Tibial nerve (tissue), 3 donors: ENCODE results near the gene ATP6V0D1.

Experiments
- CTCF ChIP-seq, 5 experiments: fragments of 200-600 bp in 3 of 5; fragments of 450-650 bp in 2 of 5; sonication (generic) in 3 of 5; IDR thresholded peaks; one replicate each; pipeline ENCODE4 v1.5.1; 2016 to 2019; ENCODE audit warnings: antibody characterized with exemption in 5 of 5, mild to moderate bottlenecking in 3 of 5, moderate library complexity in 2 of 5
- POLR2A ChIP-seq, 2 donors: fragments of 450-650 bp; IDR thresholded peaks; one replicate each; pipeline ENCODE4 v1.6.1; 2017; ENCODE audit warnings: antibody characterized with exemption in 2 of 2, mild to moderate bottlenecking in 2 of 2, moderate library complexity in 2 of 2

GRCh38 chr16:67454852-67455251 is 26.1 kb downstream of the ATP6V0D1 start:
- TF ChIP-seq CTCF (IDR thresholded peaks at IDR 0.05) = no peak
- no peak for TF ChIP-seq POLR2A (IDR thresholded peaks at IDR 0.05)
